IPS-15b (cell line): ENCODE measurements around the gene EEPD1.
"Not testable (repeated sequence)": the region's sequence is repeated elsewhere in the genome, so short reads cannot be mapped to it uniquely, and the experiment has no call there.

Experiments
- H3K27me3 ChIP-seq: one replicate; pipeline ENCODE4 v1.6.1; 2013; ENCODE audit warnings: low read length; ENCODE audit not compliant: control insufficient read depth, insufficient read depth
- H3K36me3 ChIP-seq: one replicate; pipeline ENCODE4 v1.6.1; 2013; ENCODE audit warnings: low read length; ENCODE audit not compliant: control insufficient read depth, insufficient read depth
- H3K4me1 ChIP-seq: one replicate; pipeline ENCODE4 v1.6.1; 2013; ENCODE audit warnings: mild to moderate bottlenecking, low read length; ENCODE audit not compliant: control insufficient read depth, insufficient read depth
- H3K4me3 ChIP-seq: one replicate; pipeline ENCODE4 v1.5.1; 2013; ENCODE audit warnings: low read depth, low read length
- H3K9ac ChIP-seq: one replicate; pipeline ENCODE4 v1.6.1; 2013; ENCODE audit warnings: low read depth, mild to moderate bottlenecking, low read length
- H3K9me3 ChIP-seq: one replicate; pipeline ENCODE4 v1.6.1; 2013; ENCODE audit warnings: mild to moderate bottlenecking, low read length; ENCODE audit not compliant: control insufficient read depth, insufficient read depth

The EEPD1 gene

GRCh38 chr7:36231406-36231805 lies 78.4 kb downstream of the EEPD1 start:
- Histone ChIP-seq H3K4me3 (no peak overlapping the region), H3K4me1 (no peaks in the 10 kb centered on the region), H3K36me3 (no peaks in the 10 kb centered on the region), H3K9me3 (no peaks in the 10 kb centered on the region), H3K9ac (no peak overlapping the region), H3K27me3 (no peaks in the 10 kb centered on the region)

GRCh38 chr7:36232555-36232954 lies 79.5 kb downstream of the EEPD1 start:
- Histone ChIP-seq H3K9ac (no peak overlapping the region), H3K27me3 (no peaks in the 10 kb centered on the region), H3K4me3 (no peak overlapping the region), H3K36me3 (no peaks in the 10 kb centered on the region), H3K4me1 (no peaks in the 10 kb centered on the region), H3K9me3 (no peaks in the 10 kb centered on the region)

GRCh38 chr7:36232971-36233550 lies 80.0 kb downstream of the EEPD1 start:
- Histone ChIP-seq H3K4me3 (no peak overlapping the region), H3K9me3 (no peaks in the 10 kb centered on the region), H3K4me1 (no peaks in the 10 kb centered on the region), H3K27me3 (no peaks in the 10 kb centered on the region), H3K36me3 (no peaks in the 10 kb centered on the region), H3K9ac (no peak overlapping the region)

GRCh38 chr7:36236073-36236472 lies 83.0 kb downstream of the EEPD1 start:
- Histone ChIP-seq H3K27me3 (no peaks in the 10 kb centered on the region), H3K4me1 (no peaks in the 10 kb centered on the region), H3K4me3 (no peak overlapping the region), H3K9me3 (no peaks in the 10 kb centered on the region), H3K9ac (no peak overlapping the region), H3K36me3 (no peaks in the 10 kb centered on the region)

GRCh38 chr7:36238138-36238537 lies 85.1 kb downstream of the EEPD1 start:
- H3K36me3 ChIP-seq: no peaks in the 10 kb centered on the region
- H3K27me3 ChIP-seq: no peaks in the 10 kb centered on the region
- no peak overlapping the region for H3K4me3 ChIP-seq
- H3K9ac ChIP-seq: no peak overlapping the region
- H3K9me3 ChIP-seq: no peaks in the 10 kb centered on the region
- H3K4me1 ChIP-seq: no peaks in the 10 kb centered on the region

GRCh38 chr7:36243356-36243755 lies 90.3 kb downstream of the EEPD1 start:
- not testable (repeated sequence) for H3K27me3 ChIP-seq, H3K4me3 ChIP-seq, H3K4me1 ChIP-seq, H3K36me3 ChIP-seq, H3K9me3 ChIP-seq, H3K9ac ChIP-seq

GRCh38 chr7:36244001-36244400 lies 90.9 kb downstream of the EEPD1 start:
- H3K27me3 ChIP-seq, H3K4me1 ChIP-seq, H3K36me3 ChIP-seq, H3K9me3 ChIP-seq, H3K9ac ChIP-seq, H3K4me3 ChIP-seq: not testable (repeated sequence)

- Histone ChIP-seq H3K27me3 (no peaks in the 10 kb centered on the region), H3K4me1 (no peaks in the 10 kb centered on the region), H3K36me3 (no peaks in the 10 kb centered on the region), H3K4me3 (no peak overlapping the region), H3K9me3 (no peaks in the 10 kb centered on the region), H3K9ac (no peak overlapping the region)
Measured at GRCh38 chr7:36244429-36244828, 91.4 kb downstream of the EEPD1 start.

- no peaks in the 10 kb centered on the region for H3K4me1 ChIP-seq
Measured at GRCh38 chr7:36245684-36246299, 92.7 kb downstream of the EEPD1 start.

GRCh38 chr7:36249091-36249490 lies 96.0 kb downstream of the EEPD1 start:
- H3K4me3 ChIP-seq: no peak overlapping the region
- no peaks in the 10 kb centered on the region for H3K36me3 ChIP-seq
- H3K9me3 ChIP-seq: no peaks in the 10 kb centered on the region
- H3K4me1 ChIP-seq: no peaks in the 10 kb centered on the region
- H3K27me3 ChIP-seq: no peaks in the 10 kb centered on the region
- H3K9ac ChIP-seq: no peak overlapping the region

More at GRCh38 chr7:36245684-36246299, 92.7 kb downstream of the EEPD1 start:
- H3K36me3 ChIP-seq: no peaks in the 10 kb centered on the region
- no peak overlapping the region for H3K9ac ChIP-seq
- H3K9me3 ChIP-seq: no peaks in the 10 kb centered on the region
- H3K4me3 ChIP-seq: no peak overlapping the region
- H3K27me3 ChIP-seq: no peaks in the 10 kb centered on the region

- Histone ChIP-seq H3K4me1 (no peaks in the 10 kb centered on the region), H3K9me3 (no peaks in the 10 kb centered on the region), H3K4me3 (no peak overlapping the region), H3K27me3 (no peaks in the 10 kb centered on the region), H3K36me3 (no peaks in the 10 kb centered on the region), H3K9ac (no peak overlapping the region)
Measured at GRCh38 chr7:36253699-36254098, 100.6 kb downstream of the EEPD1 start.

GRCh38 chr7:36258510-36259259 lies 105.6 kb downstream of the EEPD1 start:
- not testable (repeated sequence) for H3K9me3 ChIP-seq, H3K4me1 ChIP-seq, H3K27me3 ChIP-seq, H3K9ac ChIP-seq, H3K36me3 ChIP-seq
- peak overlapping the region; percentile 39 for H3K4me3 ChIP-seq
